HG02970 (cell line): Measurements from ENCODE around the gene CYSRT1.

Experiments used
- ATAC-seq: cut with Tn5 transposase; IDR thresholded peaks from one replicate; pipeline ENCODE4 v1.9.1; 2021; ENCODE audit warnings: mild to moderate bottlenecking, moderate library complexity, moderate number of reproducible peaks; ENCODE audit not compliant: unreplicated experiment, low FRiP score

The CYSRT1 gene

DNA sequence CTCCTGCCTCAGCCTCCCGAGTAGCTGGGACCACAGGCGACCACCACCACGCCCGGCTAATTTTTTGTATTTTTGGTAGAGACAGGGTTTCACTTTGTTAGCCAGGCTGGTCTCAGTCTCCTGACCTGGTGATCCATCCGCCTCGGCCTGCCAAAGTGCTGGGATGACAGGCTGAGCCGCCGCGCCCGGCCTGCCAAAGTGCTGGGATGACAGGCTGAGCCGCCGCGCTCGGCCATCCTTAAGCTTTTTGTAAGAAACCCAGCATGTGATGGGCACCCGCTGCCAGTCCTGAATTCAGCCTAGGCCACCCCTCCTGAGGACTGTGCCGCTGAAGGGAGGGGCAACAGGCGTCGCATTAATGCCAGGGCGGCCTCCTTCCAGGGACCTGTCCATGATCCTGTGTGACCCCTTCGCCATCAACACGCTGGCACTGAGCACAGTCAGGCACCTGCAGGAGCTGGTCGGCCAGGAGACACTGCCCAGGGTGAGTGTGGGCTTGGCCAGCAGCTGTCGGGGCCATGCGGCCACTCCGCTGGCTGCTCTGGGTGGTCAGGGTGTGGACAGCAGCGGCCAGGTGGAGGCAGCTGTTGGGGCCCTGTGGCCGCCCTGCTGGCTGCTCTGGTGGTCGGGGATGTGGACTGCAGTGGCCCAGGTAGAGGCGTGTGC is 40.7 kb downstream of the CYSRT1 start:
- ATAC-seq, result no peak

DNA sequence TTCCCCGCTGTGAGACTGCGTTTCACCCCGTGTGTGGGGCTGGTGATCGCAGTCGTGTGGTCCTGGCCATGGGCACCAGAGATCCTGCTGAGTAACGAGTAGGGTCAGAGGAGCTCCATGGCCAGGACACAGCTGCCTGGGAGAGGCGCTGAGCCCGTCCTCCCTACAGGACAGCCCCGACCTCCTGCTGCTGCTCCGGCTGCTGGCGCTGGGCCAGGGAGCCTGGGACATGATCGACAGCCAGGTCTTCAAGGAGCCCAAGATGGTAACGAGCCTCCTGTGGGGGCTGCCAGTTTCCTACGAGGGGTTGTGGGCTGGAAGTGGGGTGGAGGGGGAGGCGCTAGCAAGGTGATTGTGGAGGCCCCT is 41.2 kb downstream of the CYSRT1 start:
- no peak for ATAC-seq

DNA sequence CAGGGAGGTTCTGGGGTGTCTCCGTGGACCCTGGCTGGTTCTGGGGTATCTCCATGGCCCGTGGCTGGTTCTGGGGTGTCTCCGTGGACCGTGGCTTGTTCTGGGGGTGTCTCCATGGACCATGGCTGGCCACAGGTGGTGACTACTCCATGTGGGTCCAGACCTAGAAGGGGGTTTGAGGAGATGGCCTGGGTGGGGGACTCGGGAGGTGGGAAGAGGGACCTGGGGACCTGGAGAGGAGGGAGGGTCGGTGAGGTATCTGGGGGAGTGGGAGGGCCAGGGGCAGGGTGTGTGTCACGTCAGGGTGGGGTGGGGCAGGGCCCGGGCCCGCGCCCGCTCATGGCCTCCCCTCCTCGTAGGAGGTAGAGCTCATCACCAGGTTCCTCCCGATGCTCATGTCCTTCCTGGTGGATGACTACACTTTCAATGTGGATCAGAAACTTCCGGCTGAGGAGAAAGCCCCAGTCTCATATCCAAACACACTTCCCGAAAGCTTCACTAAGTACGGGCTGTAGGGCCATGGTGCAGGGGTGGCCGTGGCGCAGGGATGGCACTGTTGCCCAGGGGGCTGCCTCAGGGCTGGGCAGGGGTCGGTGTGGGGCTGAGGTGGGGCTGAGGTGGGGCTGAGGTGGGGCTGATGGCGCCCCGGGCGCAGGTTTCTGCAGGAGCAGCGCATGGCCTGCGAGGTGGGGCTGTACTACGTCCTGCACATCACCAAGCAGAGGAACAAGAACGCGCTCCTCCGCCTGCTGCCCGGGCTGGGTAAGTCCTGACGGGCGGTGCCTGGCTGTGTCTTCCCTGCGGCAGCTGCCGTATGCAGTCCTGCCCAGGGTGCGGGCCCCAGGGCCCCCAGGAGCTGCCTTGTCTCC is 41.8 kb downstream of the CYSRT1 start:
- no peak for ATAC-seq

DNA sequence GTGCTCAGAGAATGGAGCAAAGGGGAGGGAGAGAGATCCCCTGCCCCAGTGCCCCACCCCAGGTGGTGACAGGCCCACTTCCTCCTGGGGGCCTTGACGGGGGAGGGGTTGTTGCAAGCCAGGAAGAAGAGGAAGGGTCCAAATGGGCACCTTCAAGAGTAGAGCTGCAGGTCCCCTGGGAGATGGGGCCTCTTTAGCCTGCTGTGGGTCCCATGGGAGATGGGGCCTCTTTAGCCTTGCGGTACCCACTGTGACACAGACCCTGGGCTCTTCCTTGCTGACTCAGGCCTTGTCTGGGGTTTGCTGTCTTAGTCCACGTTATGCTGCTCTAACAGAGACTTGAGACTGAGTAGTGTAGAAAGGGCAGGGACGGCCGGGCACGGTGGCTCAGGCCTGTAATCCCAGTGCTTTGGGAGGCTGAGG is 43.0 kb downstream of the CYSRT1 start:
- no peak for ATAC-seq

DNA sequence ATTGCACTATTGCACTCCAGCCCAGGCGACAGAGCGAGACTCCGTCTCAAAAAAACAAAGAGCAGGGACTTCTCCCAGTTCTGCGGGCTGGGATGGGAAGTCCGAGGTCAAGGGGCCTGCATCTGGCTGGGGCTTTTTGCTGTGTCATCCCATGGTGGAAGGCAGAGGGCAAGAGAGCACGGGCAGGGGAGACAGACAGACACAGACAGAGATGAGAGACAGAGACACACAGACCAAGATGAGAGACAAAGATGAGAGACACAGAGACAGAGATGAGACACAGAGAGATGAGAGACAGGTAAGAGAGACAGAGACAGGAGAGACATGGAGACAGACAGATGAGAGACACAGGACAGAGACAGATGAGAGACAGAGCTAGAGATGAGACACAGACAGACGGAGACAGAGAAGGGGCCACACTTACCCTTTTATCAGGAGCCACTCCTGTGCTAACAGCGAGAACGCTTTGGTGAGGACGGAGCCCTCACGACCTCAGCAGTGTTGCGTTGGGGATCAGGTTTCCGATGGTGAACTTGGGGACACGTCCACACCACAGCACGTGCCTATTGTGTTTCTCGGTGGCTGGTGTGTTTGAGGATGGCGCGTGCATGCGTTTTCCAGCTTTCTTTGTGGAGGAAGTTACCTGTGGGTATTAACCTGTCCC is 43.7 kb downstream of the CYSRT1 start:
- ATAC-seq, result no peak

DNA sequence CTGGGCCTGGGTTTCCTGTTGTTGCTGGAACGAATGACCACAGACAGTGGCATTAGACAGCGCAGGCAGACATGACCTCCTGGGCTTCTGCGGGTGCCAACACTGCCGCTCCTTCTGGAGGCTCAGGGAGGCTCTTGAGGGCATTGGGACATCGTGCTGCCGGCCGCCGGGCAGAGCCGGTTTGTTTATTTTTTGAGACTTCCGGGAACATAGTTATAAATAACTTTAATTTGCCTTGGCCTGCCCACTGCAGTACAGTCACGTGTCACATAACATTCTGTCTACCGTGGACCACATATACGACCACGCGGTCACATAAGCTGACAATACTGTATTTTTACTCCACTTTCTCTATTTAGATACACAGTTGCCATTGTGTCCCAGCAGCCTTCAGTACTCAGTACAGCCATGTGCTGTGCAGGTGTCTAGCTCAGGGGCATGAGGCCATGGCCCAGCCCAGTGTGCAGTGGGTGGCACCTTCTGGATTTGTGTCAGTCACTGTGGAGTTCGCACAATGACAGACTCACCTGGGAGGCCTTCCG is 44.3 kb downstream of the CYSRT1 start:
- ATAC-seq, result no peak

DNA sequence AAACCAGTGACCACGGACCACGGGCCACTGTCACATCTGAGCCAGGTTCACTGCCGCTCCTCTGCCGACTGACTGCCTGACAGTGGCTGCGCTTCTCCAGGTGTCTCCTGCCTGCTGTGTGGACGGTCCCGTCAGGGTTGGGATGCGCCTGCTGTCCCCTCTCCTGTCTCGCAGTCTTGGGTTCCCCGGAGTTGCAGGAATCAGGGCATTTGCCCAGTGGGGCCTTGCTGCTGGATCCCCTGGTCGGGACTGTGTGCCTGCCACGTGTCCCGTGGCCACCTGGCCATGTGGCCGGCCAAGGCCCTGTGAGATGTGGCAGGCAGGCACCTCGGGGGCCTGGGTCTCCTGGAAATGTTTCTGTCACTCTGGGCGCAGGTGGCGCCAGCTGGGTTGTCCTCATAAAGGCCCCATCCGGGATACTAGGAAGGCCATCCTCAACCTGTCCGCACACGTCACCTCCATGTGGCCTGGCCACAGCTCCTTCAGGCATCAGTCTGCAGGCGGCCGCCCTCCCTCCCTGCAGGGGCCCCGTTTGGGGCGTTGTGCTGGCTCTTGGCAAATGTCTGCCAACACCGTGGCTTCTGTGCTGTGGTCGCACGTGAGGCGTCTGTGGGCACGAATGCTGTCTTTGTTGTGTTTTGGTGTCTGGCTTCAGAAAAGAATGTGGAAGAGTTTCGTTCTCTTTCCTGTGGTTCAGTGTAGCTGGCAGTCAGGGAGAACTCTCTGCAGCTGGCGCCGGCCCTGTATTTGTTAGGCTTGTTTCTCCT is 46.1 kb downstream of the CYSRT1 start:
- ATAC-seq, result no peak

DNA sequence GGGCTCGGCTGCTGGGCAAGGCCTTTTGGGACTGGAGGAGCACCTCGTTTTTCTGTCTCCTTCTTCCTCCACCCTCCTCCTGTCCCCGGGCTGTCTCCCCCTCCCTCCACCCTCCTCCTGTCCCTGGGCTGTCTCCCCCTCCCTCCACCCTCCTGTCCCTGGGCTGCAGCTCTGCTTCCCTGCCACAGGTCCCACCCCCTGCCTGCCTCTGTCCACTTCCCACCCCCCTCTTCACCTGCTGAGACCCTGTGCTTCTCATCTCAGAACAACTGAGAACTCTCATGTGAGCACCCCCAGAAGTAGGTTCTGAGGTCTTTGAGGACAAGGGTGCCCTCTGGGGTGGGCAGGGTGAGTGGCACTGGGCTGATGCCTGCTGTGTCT is 46.7 kb downstream of the CYSRT1 start:
- no peak for ATAC-seq

DNA sequence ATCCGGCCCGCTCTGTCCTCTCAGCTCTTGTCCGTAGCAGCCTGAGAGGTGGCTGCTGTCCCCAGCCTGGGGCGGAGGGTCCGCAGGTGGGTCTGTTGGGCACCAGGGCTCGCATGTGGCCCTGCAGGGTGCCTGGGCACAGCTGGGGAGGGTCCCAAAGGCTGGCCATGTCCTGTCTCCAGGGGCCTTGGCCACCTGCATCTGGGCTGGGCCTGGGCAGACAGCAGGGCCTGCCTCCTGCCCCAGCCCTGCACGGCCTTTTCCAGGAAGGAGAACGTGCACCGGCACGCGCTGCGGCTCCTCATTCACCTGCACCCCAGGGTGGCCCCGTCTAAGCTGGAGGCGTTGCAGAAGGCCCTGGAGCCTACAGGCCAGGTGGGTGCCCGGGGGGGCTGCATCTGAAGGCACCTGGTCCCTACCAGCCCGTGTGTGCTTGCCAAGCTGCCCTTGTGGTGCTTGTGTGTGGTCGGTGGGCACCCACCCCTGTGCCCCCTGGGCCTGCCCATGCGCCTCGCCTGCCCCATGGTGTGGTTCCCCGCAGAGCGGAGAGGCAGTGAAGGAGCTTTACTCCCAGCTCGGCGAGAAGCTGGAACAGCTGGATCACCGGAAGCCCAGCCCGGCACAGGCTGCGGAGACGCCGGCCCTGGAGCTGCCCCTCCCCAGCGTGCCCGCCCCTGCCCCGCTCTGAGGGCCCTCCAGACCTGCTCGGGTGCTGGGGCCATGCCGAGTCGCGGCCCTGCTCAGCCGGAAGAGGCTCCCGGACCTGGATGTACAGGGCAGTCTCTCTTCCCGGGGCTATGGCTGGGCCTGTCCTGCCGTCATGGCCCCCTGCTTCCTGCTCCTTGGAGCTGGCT is 47.5 kb downstream of the CYSRT1 start:
- no peak for ATAC-seq

DNA sequence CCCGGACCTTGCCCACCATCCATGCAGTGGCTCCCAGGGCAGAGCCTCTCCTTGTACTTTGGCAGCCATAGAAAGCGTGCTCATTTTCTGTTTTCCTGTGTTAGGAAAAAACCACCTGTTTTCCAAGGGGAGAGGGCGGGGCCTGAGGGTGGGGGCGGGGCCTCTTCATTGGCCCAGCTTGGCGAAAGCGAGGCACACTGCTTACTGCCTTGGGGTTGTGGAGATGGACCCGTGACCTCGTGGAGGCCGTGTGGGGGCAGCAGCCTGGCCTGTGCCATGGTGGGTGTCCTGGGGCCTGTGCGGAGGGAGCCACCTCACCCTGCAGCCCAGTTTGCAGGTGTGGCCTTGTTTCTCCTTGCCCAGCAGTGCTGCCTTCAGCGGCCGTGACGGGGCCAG is 48.1 kb downstream of the CYSRT1 start:
- ATAC-seq, result no peak

DNA sequence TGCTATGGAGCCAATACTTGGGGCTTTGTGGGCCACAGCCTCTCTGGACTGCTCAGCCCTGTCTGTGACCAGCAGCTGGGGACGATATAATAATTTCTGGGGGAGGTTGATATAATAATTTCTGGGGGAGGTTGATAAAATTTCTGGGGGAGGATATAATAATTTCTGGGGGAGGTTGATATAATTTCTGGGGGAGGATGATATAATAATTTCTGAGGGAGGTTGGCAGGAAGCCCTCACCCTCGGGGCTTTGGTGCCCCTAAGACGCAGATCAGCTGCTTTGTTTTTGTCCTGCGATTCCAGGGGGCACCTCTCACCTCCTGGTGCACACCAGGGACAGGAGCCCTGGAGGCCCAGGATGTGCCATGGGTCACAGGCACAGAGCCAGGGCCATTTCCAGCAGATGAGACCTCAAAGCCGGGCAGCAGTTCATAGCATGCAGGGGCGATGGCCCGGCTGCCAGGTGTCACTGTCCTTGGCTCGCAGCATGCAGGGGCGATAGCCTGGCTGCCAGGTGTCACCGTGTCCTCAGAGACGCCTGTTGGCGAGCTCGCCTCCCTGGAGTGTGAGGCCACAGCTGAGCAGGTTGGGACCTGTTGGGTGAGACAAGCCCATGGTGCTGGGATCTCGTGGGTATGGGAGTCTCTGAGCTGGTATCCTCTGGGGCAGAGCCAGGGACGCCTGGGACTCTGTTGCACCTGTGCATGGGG is 48.8 kb downstream of the CYSRT1 start:
- no peak for ATAC-seq

DNA sequence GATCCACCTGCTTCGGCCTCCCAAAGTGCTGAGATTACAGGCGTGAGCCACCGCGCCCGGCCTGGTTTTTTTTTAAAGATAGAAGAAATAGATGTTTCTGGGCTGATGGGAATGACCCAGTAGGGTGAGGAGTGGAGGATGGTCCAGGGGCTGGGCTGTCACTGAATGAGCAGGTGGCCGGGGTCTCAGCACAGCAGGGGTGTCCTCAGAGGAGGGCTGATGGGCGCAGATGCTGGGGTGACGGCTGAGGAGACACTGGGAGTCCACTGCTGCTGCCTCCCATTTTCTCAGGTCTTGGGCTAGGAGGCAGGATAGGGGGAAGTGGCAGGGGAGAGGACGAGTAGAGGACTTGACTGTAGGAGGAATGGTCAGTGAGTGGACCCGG is 50.2 kb downstream of the CYSRT1 start:
- ATAC-seq, result no peak
